ENCODE measurements around the gene CSNK1G1. TPM values are rescaled to one million over a fixed set of nuclear protein-coding genes. Genes with fewer than 3 reads are reported as not detected.

CSNK1G1 gene
- total and polyA plus RNA-seq, 2 donors (not counting 1 experiment from before 2014, with no cell fraction given) = 18.2 to 27.1 TPM

DNA sequence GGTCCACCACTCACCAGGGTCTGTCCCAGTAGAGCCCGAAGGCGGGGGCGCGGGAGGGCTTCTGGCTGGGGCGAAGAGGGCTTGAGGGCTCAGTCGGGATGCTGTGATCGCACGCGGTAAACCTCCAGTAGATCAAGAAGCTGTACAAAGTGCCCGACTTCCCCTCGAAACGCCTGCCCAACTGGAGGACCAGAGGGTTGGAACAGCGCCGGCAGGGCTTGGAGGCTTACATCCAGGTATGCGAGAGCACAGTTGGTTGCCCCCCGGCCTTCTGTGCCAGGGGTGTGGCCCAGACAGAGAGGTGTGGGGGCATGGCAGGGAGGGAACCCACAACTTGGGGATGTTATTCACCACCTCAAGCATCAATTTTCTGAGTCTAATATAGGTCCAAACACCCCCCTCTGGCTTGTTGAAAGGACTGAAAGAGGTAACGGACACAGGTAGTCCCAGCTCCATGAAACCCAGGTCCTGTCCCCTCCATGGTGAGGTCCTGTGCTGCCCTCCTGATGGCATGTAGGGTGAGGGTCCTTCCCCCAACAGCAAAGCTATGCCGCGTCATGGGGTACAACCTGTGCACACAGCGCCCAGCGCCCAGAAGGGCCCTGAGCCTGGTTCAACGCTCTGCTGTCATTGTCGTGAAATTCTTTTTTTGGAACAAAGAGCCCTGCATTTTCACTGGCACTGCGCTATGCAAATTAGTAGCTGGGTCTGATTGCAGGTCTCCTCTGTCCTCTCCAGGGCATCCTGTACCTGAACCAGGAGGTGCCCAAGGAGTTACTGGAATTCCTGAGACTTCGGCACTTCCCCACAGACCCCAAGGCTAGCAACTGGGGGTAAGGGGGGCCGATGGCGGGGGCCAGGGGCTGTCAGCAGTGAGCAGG lies 203.2 kb downstream of the CSNK1G1 start:
- Histone ChIP-seq H4K20me1 (ENCODE audit: control insufficient read depth, extremely low read depth, insufficient read depth, low read length) (no peaks in the 10 kb centered on the region), H2AFZ (ENCODE audit: low read length) (no peak overlapping the region), H3K9ac (ENCODE audit: insufficient read depth, low read length) (no peak overlapping the region)

DNA sequence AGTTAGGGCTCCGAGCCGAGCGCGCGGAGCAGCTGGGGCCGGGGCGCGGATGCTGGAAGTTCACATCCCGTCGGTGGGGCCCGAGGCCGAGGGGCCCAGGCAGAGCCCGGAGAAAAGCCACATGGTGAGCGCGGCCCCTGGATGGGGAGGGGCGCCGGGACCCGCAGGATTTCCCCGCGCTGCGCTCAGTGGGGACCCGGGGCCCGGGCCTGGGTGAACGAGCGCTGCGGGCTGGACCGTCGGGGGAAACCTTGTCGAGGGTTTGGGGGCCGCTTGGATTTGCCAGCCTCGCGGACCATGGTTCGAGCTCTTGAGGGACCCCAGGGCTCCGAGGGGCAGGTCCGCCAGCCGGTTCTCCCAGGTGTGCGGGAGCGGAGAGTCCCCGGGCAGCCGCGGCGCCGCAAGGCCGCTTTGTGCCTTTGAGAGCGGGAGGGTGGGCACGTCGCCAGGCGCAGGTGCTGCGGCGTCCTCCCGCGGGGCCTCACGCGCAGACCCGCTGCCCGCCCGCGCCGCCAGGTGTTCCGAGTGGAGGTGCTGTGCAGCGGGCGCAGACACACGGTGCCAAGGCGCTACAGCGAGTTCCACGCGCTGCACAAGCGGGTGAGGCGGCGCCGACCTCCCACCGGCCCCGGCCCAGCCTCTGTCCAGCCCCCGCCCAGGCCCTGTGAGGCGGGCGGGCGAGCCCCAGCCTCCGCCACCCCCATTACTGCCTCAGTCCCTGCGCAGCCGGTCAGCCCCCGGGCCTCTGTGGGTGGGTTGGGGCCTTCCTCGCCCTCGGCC lies 204.1 kb downstream of the CSNK1G1 start, which contains the start of gene SNX22:
TSS of gene SNX22 (plus strand) at position 5 of the 780 bp plus-strand sequence. CDS start at position 50, 45 bp downstream.
- peak within 1 kb of the TSS; percentile 76 for H3K4me2 ChIP-seq (ENCODE audit: extremely low read depth, insufficient read depth, low read length)
- H3K9me3 ChIP-seq (ENCODE audit: control insufficient read depth, insufficient read depth, low read depth, low read length) = no peaks in the 10 kb centered on the region
- peak within 1 kb of the TSS; percentile 36 for H2AFZ ChIP-seq (ENCODE audit: low read length)
- no peaks in the 10 kb centered on the region for H3K79me2 ChIP-seq (ENCODE audit: control insufficient read depth, insufficient read depth, low read length)
- no peak within 1 kb of the TSS for H3K27ac ChIP-seq (ENCODE audit: insufficient read depth, low read length)
- peaks cover 15% of the 10 kb centered on the region for H3K36me3 ChIP-seq (ENCODE audit: control insufficient read depth, insufficient read depth, low read length)
- H3K27me3 ChIP-seq (ENCODE audit: control insufficient read depth, insufficient read depth, low read length) = peaks cover 10% of the 10 kb centered on the region
- peaks cover 4% of the 10 kb centered on the region for H3K4me1 ChIP-seq (ENCODE audit: control insufficient read depth, extremely low read depth, insufficient read depth, low read length)
- H3K4me3 ChIP-seq (replicated peaks in 1 of 4; ENCODE audit: control extremely low read depth in 1 of 4, insufficient read depth in 1 of 4, low read depth in 3 of 4, low read length in 4 of 4) = peak within 1 kb of the TSS; percentile 30 to 55 (median 42)
- H4K20me1 ChIP-seq (ENCODE audit: control insufficient read depth, extremely low read depth, insufficient read depth, low read length) = no peaks in the 10 kb centered on the region
- no peak for DNase-seq (ENCODE audit: low read depth in 2 of 2)
- TF ChIP-seq, protein P1, sequence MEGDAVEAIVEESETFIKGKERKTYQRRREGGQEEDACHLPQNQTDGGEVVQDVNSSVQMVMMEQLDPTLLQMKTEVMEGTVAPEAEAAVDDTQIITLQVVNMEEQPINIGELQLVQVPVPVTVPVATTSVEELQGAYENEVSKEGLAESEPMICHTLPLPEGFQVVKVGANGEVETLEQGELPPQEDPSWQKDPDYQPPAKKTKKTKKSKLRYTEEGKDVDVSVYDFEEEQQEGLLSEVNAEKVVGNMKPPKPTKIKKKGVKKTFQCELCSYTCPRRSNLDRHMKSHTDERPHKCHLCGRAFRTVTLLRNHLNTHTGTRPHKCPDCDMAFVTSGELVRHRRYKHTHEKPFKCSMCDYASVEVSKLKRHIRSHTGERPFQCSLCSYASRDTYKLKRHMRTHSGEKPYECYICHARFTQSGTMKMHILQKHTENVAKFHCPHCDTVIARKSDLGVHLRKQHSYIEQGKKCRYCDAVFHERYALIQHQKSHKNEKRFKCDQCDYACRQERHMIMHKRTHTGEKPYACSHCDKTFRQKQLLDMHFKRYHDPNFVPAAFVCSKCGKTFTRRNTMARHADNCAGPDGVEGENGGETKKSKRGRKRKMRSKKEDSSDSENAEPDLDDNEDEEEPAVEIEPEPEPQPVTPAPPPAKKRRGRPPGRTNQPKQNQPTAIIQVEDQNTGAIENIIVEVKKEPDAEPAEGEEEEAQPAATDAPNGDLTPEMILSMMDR (conservative IDR thresholded peaks at IDR 0.05 in 1 of 2, IDR thresholded peaks at IDR 0.05 in 1 of 2; ENCODE audit: low read depth in 1 of 2, low read length in 2 of 2) = no peak
- peak; percentile 66 for TF ChIP-seq EZH2 (IDR thresholded peaks at IDR 0.05; ENCODE audit: low read length, missing control alignments)
- H3K9ac ChIP-seq (ENCODE audit: insufficient read depth, low read length) = peak within 1 kb of the TSS; percentile 29

More for the DNA sequence above, 203.2 kb downstream of the CSNK1G1 start:
- Histone ChIP-seq H3K4me1 (ENCODE audit: control insufficient read depth, extremely low read depth, insufficient read depth, low read length) (peaks cover 4% of the 10 kb centered on the region), H3K36me3 (ENCODE audit: control insufficient read depth, insufficient read depth, low read length) (peaks cover 20% of the 10 kb centered on the region), H3K79me2 (ENCODE audit: control insufficient read depth, insufficient read depth, low read length) (no peaks in the 10 kb centered on the region), H3K27ac (ENCODE audit: insufficient read depth, low read length) (no peak overlapping the region), H3K27me3 (ENCODE audit: control insufficient read depth, insufficient read depth, low read length) (peaks cover 10% of the 10 kb centered on the region), H3K4me3 (replicated peaks in 1 of 4; ENCODE audit: control extremely low read depth in 1 of 4, insufficient read depth in 1 of 4, low read depth in 3 of 4, low read length in 4 of 4) (peak overlapping the region in 1 of 4 experiments; percentile 55), H3K9me3 (ENCODE audit: control insufficient read depth, insufficient read depth, low read depth, low read length) (no peaks in the 10 kb centered on the region), H3K4me2 (ENCODE audit: extremely low read depth, insufficient read depth, low read length) (peak overlapping the region; percentile 76)
- TF ChIP-seq, protein P1 (conservative IDR thresholded peaks at IDR 0.05 in 1 of 2, IDR thresholded peaks at IDR 0.05 in 1 of 2; ENCODE audit: low read depth in 1 of 2, low read length in 2 of 2) = no peak
- no peak for TF ChIP-seq EZH2 (IDR thresholded peaks at IDR 0.05; ENCODE audit: low read length, missing control alignments)
- no peak for DNase-seq (ENCODE audit: low read depth in 2 of 2)
